Measurements from ENCODE around the gene INAFM2. TPM values are rescaled to one million over a fixed set of nuclear protein-coding genes. Genes with fewer than 3 reads are reported as not detected.

INAFM2 gene
- total and polyA plus RNA-seq, 9 of the 15 experiments (the other 6 are each of a cell fraction or from before 2014, with no cell fraction given) = 11.8 to 43.1 (median 27.2) TPM

GRCh38 chr15:40323953-40324937 lies 753 bp downstream of the INAFM2 start (continued):
- TF ChIP-seq SAP30 (IDR thresholded peaks at IDR 0.05; ENCODE audit: borderline replicate concordance, insufficient read depth, low read depth, low read length, poor library complexity, severe bottlenecking) = peak; percentile 27
- TF ChIP-seq ZNF324 (CRISPR knock-in tag; IDR thresholded peaks at IDR 0.05) = no peak
- TF ChIP-seq PML (IDR thresholded peaks at IDR 0.05; ENCODE audit: low read length) = no peak
- TF ChIP-seq KDM5B (IDR thresholded peaks at IDR 0.05; ENCODE audit: insufficient replicate concordance, low read depth, low read length) = peak; percentile 55
- TF ChIP-seq RBBP5 (IDR thresholded peaks at IDR 0.05; ENCODE audit: borderline replicate concordance, insufficient read depth, low read length, poor library complexity, severe bottlenecking) = peak; percentile 84
- no peak for TF ChIP-seq ZNF3 (CRISPR knock-in tag; IDR thresholded peaks at IDR 0.05)
- no peak for TF ChIP-seq CBX3 (IDR thresholded peaks at IDR 0.05; ENCODE audit: borderline replicate concordance in 1 of 2, low read length in 2 of 2)
- TF ChIP-seq ZNF274 (IDR thresholded peaks at IDR 0.05; ENCODE audit: borderline replicate concordance, low read depth, low read length) = no peak
- TF ChIP-seq GABPB1 (CRISPR knock-in tag; IDR thresholded peaks at IDR 0.05) = no peak
- TF ChIP-seq SIN3A (IDR thresholded peaks at IDR 0.05; ENCODE audit: borderline replicate concordance in 2 of 2, control insufficient read depth in 1 of 2, low read depth in 2 of 2, low read length in 2 of 2) = 0 out of 4 replicates have a peak, but pooled peaks of 1 of the 2 experiments have one; percentile 33
- TF ChIP-seq NR0B1 (IDR thresholded peaks at IDR 0.05; ENCODE audit: partially characterized antibody) = no peak
- TF ChIP-seq KDM2B (CRISPR knock-in tag; IDR thresholded peaks at IDR 0.05) = peak; percentile 73; the same call in 1 of the 2 replicates
- no peak for TF ChIP-seq HOMEZ (CRISPR knock-in tag; IDR thresholded peaks at IDR 0.05)
- TF ChIP-seq POLR2A (conservative IDR thresholded peaks at IDR 0.05) = no peak
- 0 out of 2 replicates have a peak, but pooled peaks have one; percentile 1 for TF ChIP-seq POLR2G (IDR thresholded peaks at IDR 0.05; ENCODE audit: low read depth, low read length)
- TF ChIP-seq ZKSCAN8 (CRISPR knock-in tag; IDR thresholded peaks at IDR 0.05) = no peak

Measured in K562 (cell line).